Fibroblast of pulmonary artery (primary cell): ENCODE data around the gene DAGLB.

Experiments
- DNase-seq: peaks from one replicate; pipeline ENCODE4 v3.0.0-alpha.2; 2010; ENCODE audit warnings: low read depth
- H3K4me3 ChIP-seq: replicated peaks from 2 replicates; pipeline ENCODE4 v1.5.1; 2011; ENCODE audit warnings: low read depth, mild to moderate bottlenecking, control low read depth, low read length, moderate library complexity
- TF ChIP-seq, protein P1 (sequence below): IDR thresholded peaks from 2 replicates; pipeline ENCODE4 v1.5.1; 2011; ENCODE audit warnings: mild to moderate bottlenecking, control low read depth, low read length, inconsistent platforms; ENCODE audit errors: missing control alignments

Gene DAGLB

DNA sequence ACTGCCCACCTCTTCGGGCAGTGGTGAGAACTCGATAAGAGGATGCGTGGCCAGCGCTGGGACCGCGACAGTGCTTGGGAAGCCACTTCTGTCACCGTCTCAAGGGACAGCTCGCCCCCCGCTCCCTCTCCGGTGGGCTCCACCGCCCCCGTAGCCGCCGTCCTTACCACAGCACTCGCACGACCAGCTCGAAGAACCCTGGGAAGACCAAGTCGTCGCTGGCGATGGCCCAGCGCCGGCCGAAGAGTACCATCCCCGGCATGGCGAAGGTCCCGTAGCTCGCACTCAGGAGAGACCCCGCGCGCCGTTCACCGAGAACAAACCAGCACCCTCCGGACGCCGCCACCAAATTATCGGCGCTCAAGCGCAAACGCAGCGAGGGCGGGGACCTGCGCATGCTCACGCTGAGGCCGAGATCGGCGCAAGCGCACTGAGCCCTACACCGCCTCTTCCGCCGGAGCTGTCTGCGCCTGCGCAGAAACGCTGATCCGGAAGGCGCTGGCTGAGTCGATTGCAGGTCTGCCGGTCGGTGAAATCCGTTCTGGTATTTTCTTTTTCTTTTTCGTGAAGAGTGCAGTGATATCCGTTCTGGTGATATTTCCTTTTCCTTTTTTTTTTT, at the start of gene DAGLB:
Gene DAGLB, minus strand, starts transcription at position 374 of the 619 bp plus-strand sequence. Its CDS starts 112 bp downstream, at position 262.
- TF ChIP-seq, protein P1, sequence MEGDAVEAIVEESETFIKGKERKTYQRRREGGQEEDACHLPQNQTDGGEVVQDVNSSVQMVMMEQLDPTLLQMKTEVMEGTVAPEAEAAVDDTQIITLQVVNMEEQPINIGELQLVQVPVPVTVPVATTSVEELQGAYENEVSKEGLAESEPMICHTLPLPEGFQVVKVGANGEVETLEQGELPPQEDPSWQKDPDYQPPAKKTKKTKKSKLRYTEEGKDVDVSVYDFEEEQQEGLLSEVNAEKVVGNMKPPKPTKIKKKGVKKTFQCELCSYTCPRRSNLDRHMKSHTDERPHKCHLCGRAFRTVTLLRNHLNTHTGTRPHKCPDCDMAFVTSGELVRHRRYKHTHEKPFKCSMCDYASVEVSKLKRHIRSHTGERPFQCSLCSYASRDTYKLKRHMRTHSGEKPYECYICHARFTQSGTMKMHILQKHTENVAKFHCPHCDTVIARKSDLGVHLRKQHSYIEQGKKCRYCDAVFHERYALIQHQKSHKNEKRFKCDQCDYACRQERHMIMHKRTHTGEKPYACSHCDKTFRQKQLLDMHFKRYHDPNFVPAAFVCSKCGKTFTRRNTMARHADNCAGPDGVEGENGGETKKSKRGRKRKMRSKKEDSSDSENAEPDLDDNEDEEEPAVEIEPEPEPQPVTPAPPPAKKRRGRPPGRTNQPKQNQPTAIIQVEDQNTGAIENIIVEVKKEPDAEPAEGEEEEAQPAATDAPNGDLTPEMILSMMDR = no peak
- H3K4me3 ChIP-seq = peak within 1 kb of the TSS; percentile 97
- peak; percentile 94 for DNase-seq

- DNase-seq = no peak
- H3K4me3 ChIP-seq = no peak overlapping the region
- TF ChIP-seq, protein P1 = no peak
These were observed 49.8 kb upstream of the DAGLB start for GRCh38 chr7:6497637-6497905.

GRCh38 chr7:6496842-6497636, 49.3 kb upstream of the DAGLB start:
- TF ChIP-seq, protein P1 = no peak
- no peak overlapping the region for H3K4me3 ChIP-seq
- DNase-seq = no peak

GRCh38 chr7:6495597-6496262, 48.0 kb upstream of the DAGLB start:
- TF ChIP-seq, protein P1 = no peak
- DNase-seq = no peak
- H3K4me3 ChIP-seq = no peak overlapping the region

GRCh38 chr7:6494365-6494764, 46.6 kb upstream of the DAGLB start:
- DNase-seq = no peak
- no peak overlapping the region for H3K4me3 ChIP-seq
- TF ChIP-seq, protein P1 = no peak

DNA sequence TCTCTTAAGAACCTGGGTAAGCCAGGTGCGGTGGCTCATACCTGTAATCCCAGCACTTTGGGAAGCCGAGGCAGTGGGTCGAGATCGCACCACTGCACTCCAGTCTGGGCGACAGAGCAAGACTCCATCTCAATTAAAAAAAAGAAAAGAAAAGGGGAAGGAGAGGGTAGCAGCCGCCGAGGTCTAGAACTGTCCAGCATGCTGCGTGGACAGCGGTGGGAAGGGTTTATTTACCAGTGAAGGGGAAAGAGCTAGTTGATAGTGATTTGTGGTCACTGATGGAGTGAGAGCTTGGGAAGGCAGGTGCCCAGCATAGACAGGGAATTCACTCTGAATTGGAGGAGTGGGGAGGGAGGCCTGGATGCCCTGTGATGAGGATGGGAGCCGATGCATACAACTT, 43.4 kb upstream of the DAGLB start:
- TF ChIP-seq, protein P1 = no peak
- no peak overlapping the region for H3K4me3 ChIP-seq
- DNase-seq = no peak
